Fibroblast of skin of abdomen (primary cell): ENCODE results near the gene PACRG.
A peak's percentile ranks its signal among the peaks of the same experiment; 100 is the strongest.
"Not testable (repeated sequence)": the region's sequence is repeated elsewhere in the genome, so short reads cannot be mapped to it uniquely, and the experiment has no call there.

Experiments
- DNase-seq: peaks from one replicate; pipeline ENCODE4 v3.0.0-alpha.2; 2013

The PACRG gene

DNA sequence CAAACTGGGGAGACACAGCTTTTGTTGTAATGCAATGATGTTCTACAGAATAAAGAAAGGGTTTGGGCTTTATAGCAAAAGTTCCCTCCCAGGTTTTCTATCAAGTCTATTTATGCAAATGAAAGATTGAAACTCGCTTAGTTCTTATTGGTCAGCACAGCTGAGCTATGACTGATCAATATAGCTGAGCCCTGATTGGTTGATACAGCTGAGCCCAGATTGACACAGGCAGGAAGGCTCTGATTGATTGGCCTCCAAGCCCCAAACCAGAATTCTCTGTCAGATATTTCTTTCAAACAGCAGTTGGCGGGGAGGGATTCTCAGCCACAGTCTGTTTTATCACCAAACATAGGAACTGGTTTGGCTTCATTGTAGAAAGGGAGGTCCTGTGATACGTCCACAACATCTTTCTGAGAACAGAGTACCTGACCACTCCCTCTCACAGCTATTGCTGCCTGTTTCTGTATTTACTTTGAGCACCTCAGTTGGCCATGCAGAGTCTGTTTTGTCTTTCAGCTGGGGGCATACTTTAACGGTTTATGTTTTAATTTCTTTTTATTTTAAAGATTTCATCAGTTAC is 223.5 kb downstream of the PACRG start:
- no peak for DNase-seq

DNA sequence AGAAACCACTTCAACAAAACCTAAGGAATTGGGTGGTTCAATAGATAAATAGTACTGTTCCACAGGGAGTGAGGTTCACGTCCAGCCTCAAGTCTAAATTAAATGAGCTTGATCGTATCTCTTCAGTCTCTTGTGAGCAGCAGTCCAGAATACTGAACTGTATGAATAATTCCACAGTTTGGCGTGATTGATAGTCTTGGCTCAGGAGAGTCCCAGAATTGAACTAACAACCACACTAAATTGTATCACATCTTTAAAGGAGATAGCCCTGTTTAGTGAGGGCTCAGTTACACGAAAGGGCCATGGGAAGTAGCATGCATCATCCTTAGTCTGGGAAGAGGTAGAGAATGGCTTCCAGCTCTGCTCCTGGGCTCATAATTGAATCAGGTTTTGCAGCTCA is 224.6 kb downstream of the PACRG start:
- DNase-seq: no peak

DNA sequence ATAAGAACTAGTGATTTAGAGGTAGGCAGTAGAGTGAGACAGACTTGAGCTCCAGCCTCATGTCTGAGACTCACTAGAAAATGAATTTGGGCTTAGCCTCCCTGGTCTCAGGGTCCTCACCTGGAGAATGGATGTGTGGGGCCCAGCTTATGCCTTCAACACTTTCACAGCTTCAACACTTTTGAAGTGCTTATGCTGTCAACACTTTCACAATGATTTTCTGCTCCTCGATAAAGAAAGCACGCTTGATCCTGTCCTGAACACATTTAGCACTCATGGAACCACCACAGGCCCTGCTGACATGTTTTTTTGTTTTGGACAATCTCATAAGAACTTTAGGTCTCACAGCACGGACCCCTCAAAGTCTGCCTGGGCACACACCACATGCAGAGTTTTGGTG is 229.3 kb downstream of the PACRG start:
- no peak for DNase-seq

DNA sequence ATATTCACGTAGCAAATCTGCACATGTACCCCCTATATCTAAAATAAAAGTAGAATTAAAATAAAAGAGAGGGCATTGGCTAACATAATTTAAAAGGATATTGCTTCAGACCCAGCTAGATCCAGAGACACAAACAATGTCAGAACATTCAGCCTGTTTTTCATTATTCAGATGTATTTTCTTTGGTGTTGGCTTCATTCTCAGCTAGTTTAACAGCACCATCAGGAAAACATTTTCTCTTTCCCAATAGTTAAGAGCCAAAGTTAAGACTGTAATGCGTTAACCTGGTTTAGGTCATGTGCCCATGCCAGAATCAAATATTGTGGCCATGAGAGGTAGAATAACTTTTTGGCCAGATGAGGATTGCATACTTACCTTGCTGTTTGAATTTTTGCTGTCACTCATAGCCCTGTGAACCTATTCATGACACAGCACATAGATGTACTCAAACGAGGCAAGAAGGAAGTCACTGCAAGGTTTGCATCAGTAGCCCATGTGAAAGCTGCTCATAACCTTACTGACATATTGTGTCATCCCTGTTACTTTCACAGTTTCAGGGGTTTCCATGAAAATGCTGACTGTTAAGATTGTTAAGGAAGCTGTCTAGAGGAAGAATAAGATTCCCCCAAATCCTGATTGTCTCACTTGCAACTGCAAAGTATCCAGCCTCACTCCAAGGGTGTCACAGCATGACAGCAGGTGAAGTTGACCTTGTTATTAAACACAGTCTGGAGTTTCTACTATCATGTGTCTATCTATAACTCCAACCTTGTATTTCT is 233.1 kb downstream of the PACRG start:
- peak; percentile 18 for DNase-seq

DNA sequence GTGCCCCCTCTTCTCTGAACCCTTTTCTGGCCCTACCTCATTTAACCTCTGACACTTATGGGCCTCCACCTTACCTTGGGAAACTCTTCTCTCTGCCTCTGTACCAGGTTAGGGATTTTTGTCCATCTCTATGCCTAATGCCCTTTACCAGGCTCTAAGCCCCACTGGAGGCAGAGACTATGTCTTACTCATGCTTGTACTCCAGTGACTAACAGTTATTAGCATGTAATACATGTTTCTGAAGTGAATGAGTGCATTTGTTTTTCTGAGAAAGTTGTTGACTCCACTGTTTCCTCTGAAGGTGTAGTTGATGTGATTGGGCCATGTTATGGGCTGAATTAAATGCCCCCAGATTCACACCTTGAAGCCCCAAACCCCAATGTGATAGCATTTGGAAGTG is 234.3 kb downstream of the PACRG start:
- DNase-seq: peak; percentile 15

DNA sequence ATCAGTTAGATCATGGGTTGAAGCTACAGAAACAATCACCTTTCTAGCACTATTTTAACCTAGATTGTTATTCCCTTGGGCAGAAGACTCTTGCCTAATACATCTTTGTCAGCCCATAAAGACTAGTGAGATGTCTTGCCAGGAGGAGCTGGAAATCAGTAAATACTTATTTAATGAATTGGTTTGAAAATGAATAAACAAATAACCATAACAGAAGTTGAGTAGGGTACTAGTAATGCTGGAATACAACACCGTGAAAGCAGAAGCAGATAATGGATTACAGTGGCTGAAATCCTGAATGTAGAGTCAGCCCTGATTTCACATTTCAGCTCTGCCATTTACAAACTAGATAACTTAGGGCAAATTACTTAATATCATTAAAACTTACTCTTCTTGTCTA is 236.1 kb downstream of the PACRG start:
- no peak for DNase-seq

DNA sequence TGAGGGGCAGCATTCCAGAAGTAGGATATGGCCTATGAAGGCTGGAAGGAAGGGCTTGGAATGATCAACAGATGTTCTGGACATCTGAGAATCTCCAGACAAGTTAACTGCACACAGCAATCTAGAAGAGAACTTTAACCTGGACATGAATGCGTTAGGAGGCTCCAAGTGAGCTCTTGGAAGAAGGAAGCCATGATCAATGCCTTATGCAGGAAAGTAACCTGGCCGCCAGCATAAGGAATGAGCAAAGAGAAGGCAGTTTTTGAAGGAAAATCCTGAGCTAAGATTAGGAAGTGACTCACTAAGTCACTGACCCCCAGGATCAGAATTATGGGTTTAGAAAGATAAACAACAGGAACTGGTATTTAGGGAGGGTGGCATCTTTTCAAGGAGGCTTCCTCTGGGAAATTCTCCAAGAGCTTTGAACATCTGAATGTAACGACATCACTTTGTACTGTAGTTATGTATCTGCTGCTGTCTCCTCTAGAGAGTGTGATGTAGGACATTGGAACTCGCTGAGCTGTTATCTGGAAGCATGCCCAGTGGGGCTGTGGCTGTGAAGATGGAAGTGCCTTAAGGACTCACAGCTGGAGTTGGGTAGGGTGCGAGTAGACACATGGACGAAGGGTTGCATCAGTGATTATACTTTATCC is 236.8 kb downstream of the PACRG start:
- DNase-seq: peak; percentile 100

DNA sequence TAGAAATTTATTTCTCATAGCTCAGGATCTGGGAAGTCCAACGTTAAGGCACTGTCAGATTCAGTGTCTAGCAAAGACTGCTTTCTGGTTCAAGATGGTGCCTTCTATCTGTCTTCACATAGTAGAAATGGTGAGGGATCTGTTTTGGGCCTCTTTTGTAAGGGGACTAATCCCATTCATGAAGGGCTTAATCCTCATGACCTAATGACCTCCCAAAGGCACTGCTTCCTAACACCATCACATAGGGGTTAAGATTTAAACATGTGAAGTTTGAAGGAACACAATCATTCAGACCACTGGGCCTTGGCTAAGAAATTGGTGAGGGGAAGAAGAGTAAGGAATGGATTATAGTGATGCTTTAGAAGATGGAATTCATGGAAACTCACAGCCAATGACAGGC is 237.6 kb downstream of the PACRG start:
- DNase-seq: no peak

DNA sequence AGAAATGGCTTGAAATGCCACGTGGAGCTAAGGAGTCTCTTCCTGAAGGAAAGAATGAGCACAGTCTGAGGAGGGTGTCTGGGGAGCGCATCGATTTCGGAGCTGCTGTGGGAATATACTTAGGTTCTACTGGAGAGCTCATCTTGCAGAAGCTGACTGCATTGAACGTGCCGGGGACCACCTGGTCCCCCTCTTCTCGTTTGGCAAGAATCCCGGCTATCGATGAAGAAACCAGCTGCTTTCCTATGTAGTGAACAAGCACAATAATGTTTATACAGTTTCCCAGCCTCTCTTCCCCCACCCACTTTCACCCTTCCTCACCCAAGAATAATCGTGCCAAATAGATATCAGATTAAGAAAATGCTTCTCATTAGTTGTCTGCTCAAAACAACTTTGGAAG is 242.5 kb downstream of the PACRG start:
- DNase-seq: no peak

DNA sequence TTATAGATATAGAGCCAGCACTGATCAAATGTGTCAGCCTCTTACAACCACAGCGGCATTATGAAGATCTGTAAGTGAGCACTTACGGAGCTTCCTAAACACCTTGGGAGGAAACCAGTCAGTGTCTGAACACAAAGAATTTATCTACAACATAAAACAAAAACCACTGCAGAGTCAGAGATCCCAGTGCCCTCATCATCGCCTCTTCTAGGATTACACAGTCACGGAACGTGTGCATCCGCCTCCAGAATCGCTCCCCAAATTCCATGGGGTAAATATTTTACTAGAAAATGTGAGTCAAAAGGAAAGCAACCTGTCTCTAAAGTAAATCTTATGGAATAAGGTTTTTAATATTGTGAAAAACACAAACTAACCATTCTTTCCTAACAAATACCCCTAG is 243.6 kb downstream of the PACRG start:
- no peak for DNase-seq

DNA sequence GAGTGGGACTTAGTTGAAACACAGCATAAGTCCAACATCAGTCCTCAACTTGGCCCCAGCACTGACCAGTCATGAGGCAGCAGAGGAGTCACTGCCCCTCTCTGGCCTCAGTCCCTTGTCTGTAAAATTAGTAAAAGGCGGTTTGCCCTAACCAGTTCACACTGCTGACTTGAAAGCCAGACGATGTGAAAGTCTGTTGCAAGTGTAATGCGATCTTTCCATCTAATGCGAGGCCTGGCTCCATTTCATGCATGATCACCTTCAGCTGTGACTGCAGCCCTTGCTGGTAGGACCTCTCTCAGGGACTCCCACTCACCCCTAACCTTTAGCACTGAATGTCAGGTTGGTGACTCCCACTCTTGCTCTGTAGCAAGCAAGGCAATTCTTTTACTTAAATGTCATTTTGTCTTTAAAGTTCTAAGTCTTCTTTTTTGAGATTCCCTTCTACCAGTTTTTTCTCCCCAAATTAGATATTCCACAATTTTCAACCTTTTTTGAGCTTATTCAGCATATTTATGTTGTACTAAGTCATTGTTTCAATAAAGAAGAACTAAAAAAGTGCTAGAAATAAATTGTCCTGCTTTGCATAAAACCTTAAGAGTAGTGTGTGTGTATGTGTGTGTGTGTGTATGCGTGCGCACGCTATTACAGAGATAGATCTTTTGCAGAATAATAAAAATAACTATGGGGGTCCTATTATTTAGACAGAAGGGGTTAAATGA is 245.5 kb downstream of the PACRG start:
- no peak for DNase-seq

DNA sequence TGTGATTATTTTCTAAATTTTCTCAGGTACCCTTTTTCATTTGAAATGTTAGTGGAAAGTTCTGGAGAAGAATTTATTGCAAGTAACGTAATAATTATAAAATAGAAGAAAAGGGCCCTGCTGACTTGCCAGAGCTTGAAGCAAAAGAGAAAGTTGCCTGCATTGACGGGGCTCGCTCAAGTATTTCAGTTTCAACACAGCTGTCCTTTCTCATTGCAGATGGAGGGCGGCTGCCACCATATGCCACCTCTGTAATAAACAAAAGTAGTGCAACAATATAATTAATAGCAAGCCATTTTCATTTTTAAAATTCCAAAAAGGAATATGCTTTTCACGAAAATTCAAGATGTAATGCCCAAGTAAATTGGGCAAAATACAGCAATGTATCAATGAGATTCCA is 246.2 kb downstream of the PACRG start:
- no peak for DNase-seq

DNA sequence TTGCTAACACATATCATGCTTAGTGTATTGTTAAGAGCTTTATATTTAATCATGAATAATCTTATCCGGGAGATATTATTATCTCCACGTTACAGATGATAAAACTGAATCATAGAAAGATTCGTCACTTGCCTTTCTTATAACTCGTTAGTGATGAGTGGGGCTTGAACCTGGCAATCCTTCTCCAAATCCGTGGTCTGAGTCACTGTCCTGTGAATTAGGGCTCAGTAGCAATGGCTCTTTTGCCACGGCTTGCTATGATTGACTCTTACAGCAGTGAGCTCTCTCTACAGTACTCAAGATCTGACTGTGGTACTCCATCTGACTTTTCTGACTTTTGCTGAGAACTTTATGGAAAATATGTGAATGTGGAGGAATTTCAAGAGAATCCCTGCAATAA is 246.9 kb downstream of the PACRG start:
- no peak for DNase-seq

DNA sequence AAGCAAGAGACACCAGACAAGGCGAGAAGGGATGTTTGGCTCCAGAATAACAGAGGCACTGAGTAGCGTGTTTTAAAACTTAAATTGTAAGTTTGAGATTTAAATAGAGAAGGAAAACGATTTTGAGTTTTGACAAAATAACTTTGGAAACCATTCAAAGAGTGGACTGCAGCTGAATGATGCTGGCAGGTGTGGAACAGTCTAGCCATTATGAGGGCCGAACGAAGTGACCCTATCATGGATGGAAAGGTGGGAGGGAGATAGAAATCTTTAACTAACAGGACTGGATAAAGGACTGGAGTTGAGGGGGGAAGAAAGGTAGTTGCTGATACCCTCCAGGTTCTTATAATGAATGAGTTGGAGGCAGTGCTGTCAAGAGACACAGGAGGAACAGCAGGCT is 248.4 kb downstream of the PACRG start:
- no peak for DNase-seq

DNA sequence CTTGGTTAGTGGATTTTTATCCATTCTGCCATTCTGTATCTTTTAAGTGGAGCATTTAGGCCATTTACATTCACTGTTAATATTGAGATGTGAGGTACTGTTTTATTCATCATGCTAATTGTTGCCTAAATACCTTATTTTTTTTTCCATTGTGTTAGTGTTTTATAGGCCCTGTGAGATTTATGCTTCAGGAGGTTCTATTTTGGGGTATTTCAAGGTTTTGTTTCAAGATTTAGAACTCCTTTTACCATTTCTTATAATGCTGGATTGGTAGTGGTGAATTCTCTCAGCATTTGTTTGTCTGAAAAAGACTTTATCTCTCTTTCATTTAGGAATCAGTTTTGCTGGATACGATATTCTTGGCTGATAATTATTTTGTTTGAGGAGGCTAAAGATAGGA is 255.5 kb downstream of the PACRG start:
- DNase-seq: not testable (repeated sequence)

DNA sequence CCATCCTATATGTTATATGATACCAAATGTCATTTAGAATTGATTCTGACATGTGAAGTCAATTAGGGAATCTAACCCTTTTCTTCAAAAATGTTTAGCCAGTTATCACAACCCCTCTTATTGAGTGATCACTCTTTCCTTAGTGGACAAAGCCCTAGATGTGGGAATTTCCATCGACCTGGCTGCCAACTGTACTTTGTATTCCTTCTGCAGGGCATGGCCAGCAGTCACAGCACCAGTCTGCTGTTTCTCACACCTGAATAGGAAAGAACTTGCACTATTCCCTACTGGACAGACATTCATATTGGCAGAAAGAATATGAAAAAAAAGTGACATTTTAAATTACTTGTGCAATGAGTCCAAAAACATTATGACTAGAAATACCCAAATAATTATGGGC is 271.0 kb downstream of the PACRG start:
- DNase-seq: no peak

DNA sequence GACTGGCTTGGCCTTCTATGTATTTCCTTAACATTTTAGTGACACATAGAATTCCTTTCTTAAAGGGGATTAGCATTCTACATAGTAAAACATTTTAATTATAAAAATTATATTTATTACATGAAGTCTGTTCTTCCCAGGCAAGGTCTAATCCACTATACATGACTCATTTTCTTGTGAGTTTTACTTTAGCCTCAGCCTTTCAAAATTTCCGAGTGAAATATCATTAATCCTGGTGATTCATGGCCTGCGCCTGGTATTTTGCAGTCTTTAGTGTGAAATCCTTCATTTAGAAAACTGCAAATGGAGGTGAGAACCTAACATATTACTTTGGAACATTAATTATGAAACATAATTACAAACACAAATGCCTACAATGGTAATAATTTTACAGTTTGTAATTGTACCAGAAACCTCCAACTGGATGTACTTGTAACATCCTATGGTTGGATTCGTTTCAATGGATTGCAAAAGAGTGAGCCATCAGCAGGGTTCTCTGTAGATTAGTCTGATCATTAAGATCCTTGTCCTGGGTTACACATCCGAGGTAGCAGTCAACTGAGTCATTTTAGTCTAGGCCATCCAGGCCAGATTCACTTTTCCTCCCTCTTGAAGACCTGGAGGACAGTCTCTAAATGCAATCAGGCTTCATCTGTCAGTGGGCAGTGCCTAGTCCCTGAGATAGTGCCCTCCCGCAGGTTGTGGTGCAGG is 272.0 kb downstream of the PACRG start:
- peak; percentile 90 for DNase-seq

DNA sequence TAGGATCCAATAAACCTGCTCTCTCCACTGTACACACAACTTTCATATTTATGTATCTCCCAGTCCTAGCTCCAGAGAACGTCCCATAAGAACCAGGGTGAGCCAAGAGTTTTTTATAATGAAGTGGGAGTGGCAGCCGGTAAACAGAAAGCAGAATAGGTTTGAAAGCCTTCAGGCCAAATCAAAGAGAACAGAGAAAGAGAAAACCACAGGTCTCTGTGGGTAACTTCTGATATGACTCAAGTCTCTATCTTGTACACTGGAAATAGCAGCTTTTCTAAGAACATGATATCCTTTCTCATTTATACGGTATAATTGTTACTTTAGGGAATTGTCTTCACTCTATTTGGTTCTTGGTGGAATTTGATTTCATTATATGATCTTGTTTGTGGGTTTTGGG is 273.6 kb downstream of the PACRG start:
- DNase-seq: peak; percentile 10

DNA sequence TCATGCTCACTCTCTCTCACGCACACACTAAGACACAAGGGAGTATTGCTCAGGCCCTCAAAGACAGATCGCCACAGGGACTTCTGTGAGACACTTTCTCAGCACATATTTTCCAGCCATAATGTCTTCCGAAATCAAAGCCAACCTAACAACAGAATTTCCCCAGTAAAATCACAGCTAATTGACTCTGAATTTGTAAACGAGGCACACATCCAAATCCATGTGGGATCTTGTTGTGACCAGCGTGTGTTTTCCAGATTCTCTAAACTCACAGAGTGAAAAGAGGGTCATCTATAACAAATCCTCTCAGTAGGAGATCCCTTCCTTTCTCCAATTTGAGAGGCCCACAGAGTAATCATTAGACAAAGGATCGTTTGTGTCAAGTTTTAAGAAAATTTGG is 280.4 kb downstream of the PACRG start:
- DNase-seq: no peak

DNA sequence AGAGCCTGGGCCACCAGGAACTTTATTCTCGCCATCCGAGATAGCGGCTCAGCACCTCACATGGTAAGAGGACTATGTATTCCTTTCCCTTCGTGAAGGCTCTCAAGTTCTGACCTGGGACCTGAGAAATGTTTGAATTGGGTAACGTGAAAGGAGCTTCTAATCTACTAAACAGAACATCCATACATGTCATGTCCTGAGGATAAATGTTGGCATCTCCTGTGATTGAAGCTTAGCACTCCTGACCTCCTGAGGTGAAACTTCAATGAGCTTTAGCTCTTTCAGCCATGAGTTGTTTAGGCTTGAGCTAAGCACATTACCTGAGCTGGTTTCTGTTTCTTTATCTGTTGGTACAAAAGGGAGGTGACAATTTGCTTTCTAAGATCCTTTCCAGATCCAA is 280.9 kb downstream of the PACRG start:
- DNase-seq: no peak

DNA sequence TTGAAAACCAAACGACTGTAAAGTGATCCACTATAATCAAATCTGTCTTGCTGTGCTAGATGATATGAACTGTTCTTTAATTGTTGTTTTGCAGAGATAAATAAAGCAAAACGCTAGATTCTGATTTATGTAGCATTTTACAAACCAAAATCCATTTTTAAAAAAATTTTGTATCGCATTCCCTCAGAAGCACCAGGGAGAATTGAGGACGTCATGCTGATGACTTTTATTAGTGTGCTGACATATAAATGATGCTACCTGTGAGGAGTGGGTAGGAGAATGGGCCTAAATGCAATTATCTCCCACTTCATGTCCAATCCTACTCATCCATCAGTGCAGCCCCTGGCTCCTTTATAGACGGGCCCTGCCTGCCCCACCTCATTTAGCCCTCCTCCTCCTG is 282.4 kb downstream of the PACRG start:
- DNase-seq: no peak

DNA sequence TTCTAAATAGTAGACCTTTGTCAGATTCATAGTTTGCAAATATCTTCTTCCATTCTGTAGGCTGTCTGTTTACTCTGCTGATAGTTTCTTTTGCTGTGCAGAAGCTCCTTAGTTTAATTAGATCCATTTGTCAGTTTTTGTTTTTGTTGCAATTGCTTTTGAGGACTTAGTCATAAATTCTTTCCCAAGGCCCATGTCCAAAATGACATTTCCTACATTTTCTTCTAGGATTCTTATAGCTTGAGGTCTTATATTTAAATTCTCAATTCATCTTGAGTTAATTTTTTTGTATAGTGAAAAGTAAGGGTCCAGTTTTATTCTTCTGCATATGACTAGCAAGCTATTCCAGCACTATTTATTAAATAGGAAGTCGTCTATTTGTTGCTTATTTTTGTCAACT is 287.0 kb downstream of the PACRG start:
- DNase-seq: peak; percentile 54

DNA sequence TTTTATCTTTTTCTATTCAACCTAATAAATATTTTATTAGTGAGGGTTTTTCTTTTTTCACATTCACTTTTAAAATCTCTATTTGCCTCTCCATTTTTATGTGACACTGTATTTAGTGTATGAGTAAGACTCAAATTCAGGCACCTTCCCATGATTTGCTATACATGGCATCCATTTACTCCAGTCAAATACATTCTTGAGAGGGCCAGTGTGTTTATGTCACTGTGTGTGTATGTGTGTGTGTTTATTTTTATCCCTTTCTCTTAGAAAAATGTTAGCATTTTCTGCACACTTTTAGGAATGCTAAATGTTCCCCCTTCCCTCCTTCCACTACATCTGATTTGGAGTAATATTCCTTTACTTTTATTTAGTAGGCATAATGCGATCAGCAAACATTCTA is 290.0 kb downstream of the PACRG start:
- no peak for DNase-seq
